Upper lobe of left lung (tissue), 4 donors: ENCODE results near the gene AXIN2.

Experiments
- POLR2AphosphoS5 ChIP-seq, 2 donors: sonication (generic); formaldehyde crosslinking; IDR thresholded peaks; one replicate each; pipeline ENCODE4 v1.5.1; 2017; ENCODE audit warnings: antibody characterized with exemption in 2 of 2
- TF ChIP-seq, protein P1 (sequence below), 6 experiments: fragments of 450-650 bp in 4 of 6; fragments of 200-600 bp in 2 of 6; sonication (generic) in 2 of 6; IDR thresholded peaks; one replicate each; pipeline ENCODE4 v1.5.1; 2016 to 2019; ENCODE audit warnings: antibody characterized with exemption in 6 of 6

DNA sequence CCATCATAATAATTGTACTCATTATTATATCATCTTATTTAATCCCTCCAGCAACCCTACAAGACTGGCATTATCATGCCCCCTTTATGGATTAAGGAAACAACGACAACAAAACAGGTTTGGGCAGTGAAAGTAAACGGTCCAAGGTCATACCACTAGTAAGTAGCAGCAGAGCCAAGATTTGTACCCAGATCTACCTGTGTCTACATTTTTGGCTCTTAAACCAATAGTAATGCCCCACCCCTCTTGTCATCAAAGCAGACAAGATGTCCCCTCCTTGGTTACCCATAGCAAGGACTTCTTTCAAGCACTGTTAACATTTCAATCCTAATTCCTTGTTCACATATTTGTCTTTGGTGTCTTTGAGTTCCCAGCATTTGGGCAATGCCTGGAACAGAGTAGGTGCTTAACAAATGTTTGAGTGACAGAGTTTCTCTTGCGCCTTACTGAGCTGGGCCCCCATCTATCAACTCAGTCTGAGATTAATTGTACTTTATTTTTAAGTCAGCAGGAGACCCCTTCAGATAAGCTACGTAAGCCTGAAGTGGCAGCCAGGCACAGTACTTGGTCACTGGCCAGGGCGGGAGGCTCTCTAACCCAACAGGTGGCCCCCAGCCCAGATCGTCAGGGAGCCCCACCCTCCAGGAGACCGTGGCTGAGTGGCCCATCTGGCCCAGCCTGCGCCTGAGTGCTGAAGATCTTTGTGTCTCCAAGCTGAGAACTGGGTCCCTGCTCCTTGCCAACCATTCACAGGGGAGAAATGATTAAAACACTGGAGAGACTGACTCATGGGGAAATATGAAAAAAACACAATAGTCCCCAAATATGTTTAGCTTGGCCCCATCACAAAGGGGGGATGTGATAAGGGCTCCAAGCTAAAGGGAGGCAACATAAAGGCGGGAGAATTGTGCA, 75.8 kb downstream of the AXIN2 start:
- peak in 1 of 2 donors; percentile 22 for TF ChIP-seq POLR2AphosphoS5 (IDR thresholded peaks at IDR 0.05)
- TF ChIP-seq, protein P1, sequence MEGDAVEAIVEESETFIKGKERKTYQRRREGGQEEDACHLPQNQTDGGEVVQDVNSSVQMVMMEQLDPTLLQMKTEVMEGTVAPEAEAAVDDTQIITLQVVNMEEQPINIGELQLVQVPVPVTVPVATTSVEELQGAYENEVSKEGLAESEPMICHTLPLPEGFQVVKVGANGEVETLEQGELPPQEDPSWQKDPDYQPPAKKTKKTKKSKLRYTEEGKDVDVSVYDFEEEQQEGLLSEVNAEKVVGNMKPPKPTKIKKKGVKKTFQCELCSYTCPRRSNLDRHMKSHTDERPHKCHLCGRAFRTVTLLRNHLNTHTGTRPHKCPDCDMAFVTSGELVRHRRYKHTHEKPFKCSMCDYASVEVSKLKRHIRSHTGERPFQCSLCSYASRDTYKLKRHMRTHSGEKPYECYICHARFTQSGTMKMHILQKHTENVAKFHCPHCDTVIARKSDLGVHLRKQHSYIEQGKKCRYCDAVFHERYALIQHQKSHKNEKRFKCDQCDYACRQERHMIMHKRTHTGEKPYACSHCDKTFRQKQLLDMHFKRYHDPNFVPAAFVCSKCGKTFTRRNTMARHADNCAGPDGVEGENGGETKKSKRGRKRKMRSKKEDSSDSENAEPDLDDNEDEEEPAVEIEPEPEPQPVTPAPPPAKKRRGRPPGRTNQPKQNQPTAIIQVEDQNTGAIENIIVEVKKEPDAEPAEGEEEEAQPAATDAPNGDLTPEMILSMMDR (IDR thresholded peaks at IDR 0.05): no peak
